ENCODE measurements around the gene ADAMTSL1.

Gene ADAMTSL1

GRCh38 chr9:18805386-18805785 lies 331.4 kb downstream of the ADAMTSL1 start:
- no peaks in the 10 kb centered on the region for H3K79me2 ChIP-seq (ENCODE audit: low read length)
- H3K4me3 ChIP-seq (ENCODE audit: low read length) = no peak overlapping the region
- no peaks in the 10 kb centered on the region for H3K4me1 ChIP-seq (ENCODE audit: low read length)
- no peaks in the 10 kb centered on the region for H3K9me3 ChIP-seq (ENCODE audit: insufficient read depth, low read length)
- no peak overlapping the region for H3K4me2 ChIP-seq (ENCODE audit: low read length)
- no peaks in the 10 kb centered on the region for H3K27me3 ChIP-seq (ENCODE audit: low read depth, low read length)
- no peak overlapping the region for H3K9ac ChIP-seq (ENCODE audit: low read length)
- H2AFZ ChIP-seq (ENCODE audit: low read depth, low read length) = no peak overlapping the region
- no peak for TF ChIP-seq CTCF (IDR thresholded peaks at IDR 0.05; ENCODE audit: low read depth, low read length)
- TF ChIP-seq EZH2phosphoT487 (IDR thresholded peaks at IDR 0.05; ENCODE audit: low read depth) = no peak
- no peaks in the 10 kb centered on the region for H4K20me1 ChIP-seq (ENCODE audit: insufficient read depth, low read length)
- no peak overlapping the region for H3K27ac ChIP-seq (ENCODE audit: low read length)
- no peaks in the 10 kb centered on the region for H3K36me3 ChIP-seq (replicated peaks; ENCODE audit: low read depth, low read length)

GRCh38 chr9:18806232-18807080 lies 332.5 kb downstream of the ADAMTSL1 start:
- no peaks in the 10 kb centered on the region for H4K20me1 ChIP-seq (ENCODE audit: insufficient read depth, low read length)
- H3K27me3 ChIP-seq (ENCODE audit: low read depth, low read length) = no peaks in the 10 kb centered on the region
- H3K27ac ChIP-seq (ENCODE audit: low read length) = no peak overlapping the region
- no peaks in the 10 kb centered on the region for H3K79me2 ChIP-seq (ENCODE audit: low read length)
- no peak overlapping the region for H3K4me3 ChIP-seq (ENCODE audit: low read length)
- H3K9me3 ChIP-seq (ENCODE audit: insufficient read depth, low read length) = no peaks in the 10 kb centered on the region
- H3K36me3 ChIP-seq (replicated peaks; ENCODE audit: low read depth, low read length) = no peaks in the 10 kb centered on the region
- H3K9ac ChIP-seq (ENCODE audit: low read length) = no peak overlapping the region
- H2AFZ ChIP-seq (ENCODE audit: low read depth, low read length) = no peak overlapping the region
- H3K4me1 ChIP-seq (ENCODE audit: low read length) = no peaks in the 10 kb centered on the region
- no peak for TF ChIP-seq EZH2phosphoT487 (IDR thresholded peaks at IDR 0.05; ENCODE audit: low read depth)
- no peak for TF ChIP-seq CTCF (IDR thresholded peaks at IDR 0.05; ENCODE audit: low read depth, low read length)
- H3K4me2 ChIP-seq (ENCODE audit: low read length) = no peak overlapping the region

GRCh38 chr9:18810581-18810980 lies 336.6 kb downstream of the ADAMTSL1 start:
- H3K27ac ChIP-seq (ENCODE audit: low read length) = no peak overlapping the region
- no peaks in the 10 kb centered on the region for H3K79me2 ChIP-seq (ENCODE audit: low read length)
- H4K20me1 ChIP-seq (ENCODE audit: insufficient read depth, low read length) = no peaks in the 10 kb centered on the region
- H3K27me3 ChIP-seq (ENCODE audit: low read depth, low read length) = no peaks in the 10 kb centered on the region
- no peak overlapping the region for H3K4me2 ChIP-seq (ENCODE audit: low read length)
- no peak overlapping the region for H3K9ac ChIP-seq (ENCODE audit: low read length)
- no peak overlapping the region for H2AFZ ChIP-seq (ENCODE audit: low read depth, low read length)
- H3K9me3 ChIP-seq (ENCODE audit: insufficient read depth, low read length) = no peaks in the 10 kb centered on the region
- H3K4me3 ChIP-seq (ENCODE audit: low read length) = no peak overlapping the region
- no peaks in the 10 kb centered on the region for H3K4me1 ChIP-seq (ENCODE audit: low read length)
- TF ChIP-seq EZH2phosphoT487 (IDR thresholded peaks at IDR 0.05; ENCODE audit: low read depth) = no peak
- no peak for TF ChIP-seq CTCF (IDR thresholded peaks at IDR 0.05; ENCODE audit: low read depth, low read length)
- no peaks in the 10 kb centered on the region for H3K36me3 ChIP-seq (replicated peaks; ENCODE audit: low read depth, low read length)

GRCh38 chr9:18811171-18811570 lies 337.2 kb downstream of the ADAMTSL1 start:
- H3K4me1 ChIP-seq (ENCODE audit: low read length) = no peaks in the 10 kb centered on the region
- no peaks in the 10 kb centered on the region for H3K79me2 ChIP-seq (ENCODE audit: low read length)
- H4K20me1 ChIP-seq (ENCODE audit: insufficient read depth, low read length) = no peaks in the 10 kb centered on the region
- H3K4me2 ChIP-seq (ENCODE audit: low read length) = no peak overlapping the region
- no peaks in the 10 kb centered on the region for H3K27me3 ChIP-seq (ENCODE audit: low read depth, low read length)
- H2AFZ ChIP-seq (ENCODE audit: low read depth, low read length) = no peak overlapping the region
- H3K27ac ChIP-seq (ENCODE audit: low read length) = no peak overlapping the region
- TF ChIP-seq CTCF (IDR thresholded peaks at IDR 0.05; ENCODE audit: low read depth, low read length) = no peak
- no peak for TF ChIP-seq EZH2phosphoT487 (IDR thresholded peaks at IDR 0.05; ENCODE audit: low read depth)
- no peak overlapping the region for H3K4me3 ChIP-seq (ENCODE audit: low read length)
- H3K36me3 ChIP-seq (replicated peaks; ENCODE audit: low read depth, low read length) = no peaks in the 10 kb centered on the region
- no peak overlapping the region for H3K9ac ChIP-seq (ENCODE audit: low read length)
- no peaks in the 10 kb centered on the region for H3K9me3 ChIP-seq (ENCODE audit: insufficient read depth, low read length)

All from OCI-LY3 (cell line).